Gastroesophageal sphincter (tissue), 3 donors: Measurements from ENCODE around the gene WAS.

Source experiments
- POLR2AphosphoS5 ChIP-seq: sonication (generic); formaldehyde crosslinking; IDR thresholded peaks from one replicate; pipeline ENCODE4 v1.6.1; 2017; ENCODE audit warnings: antibody characterized with exemption
- TF ChIP-seq, protein P1 (sequence below), 4 experiments: fragments of 200-600 bp in 2 of 4; fragments of 450-650 bp in 2 of 4; sonication (generic) in 1 of 4; IDR thresholded peaks; one replicate each; pipeline ENCODE4 v1.5.1; 2017 to 2019; ENCODE audit warnings: antibody characterized with exemption in 4 of 4, mild to moderate bottlenecking in 2 of 4, moderate library complexity in 2 of 4

DNA sequence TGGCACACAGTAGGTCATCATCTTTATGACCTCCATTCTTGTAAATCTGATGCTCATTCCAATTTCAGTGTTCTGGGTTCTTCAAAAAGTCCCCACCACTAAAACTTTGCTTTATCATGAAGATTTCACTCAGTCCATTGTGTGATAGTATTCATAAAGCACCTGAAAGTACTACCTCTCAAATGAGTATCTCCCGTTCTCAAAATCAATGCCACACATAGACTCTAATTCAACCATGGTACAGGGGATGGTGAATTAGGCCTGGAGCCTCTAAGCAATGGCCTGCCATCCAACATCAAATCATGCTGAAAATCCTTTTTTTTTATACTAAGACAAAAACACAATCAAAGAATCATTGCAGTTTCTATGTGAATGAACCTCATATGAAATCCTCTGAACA lies 19.4 kb upstream of the WAS start:
- no peak for TF ChIP-seq POLR2AphosphoS5
- TF ChIP-seq, protein P1, sequence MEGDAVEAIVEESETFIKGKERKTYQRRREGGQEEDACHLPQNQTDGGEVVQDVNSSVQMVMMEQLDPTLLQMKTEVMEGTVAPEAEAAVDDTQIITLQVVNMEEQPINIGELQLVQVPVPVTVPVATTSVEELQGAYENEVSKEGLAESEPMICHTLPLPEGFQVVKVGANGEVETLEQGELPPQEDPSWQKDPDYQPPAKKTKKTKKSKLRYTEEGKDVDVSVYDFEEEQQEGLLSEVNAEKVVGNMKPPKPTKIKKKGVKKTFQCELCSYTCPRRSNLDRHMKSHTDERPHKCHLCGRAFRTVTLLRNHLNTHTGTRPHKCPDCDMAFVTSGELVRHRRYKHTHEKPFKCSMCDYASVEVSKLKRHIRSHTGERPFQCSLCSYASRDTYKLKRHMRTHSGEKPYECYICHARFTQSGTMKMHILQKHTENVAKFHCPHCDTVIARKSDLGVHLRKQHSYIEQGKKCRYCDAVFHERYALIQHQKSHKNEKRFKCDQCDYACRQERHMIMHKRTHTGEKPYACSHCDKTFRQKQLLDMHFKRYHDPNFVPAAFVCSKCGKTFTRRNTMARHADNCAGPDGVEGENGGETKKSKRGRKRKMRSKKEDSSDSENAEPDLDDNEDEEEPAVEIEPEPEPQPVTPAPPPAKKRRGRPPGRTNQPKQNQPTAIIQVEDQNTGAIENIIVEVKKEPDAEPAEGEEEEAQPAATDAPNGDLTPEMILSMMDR (IDR thresholded peaks at IDR 0.05), result no peak
